Neural cell (in vitro differentiated cells): Measurements from ENCODE around the gene DOCK2. TPM values are rescaled to one million over a fixed set of nuclear protein-coding genes. Genes with fewer than 3 reads are reported as not detected.

Experiments
- H2AFZ ChIP-seq: fragments of 200-600, 300-800 bp; sonication (generic), shearing (Covaris generic); 2 replicates; pipeline ENCODE4 v1.6.0; 2014; ENCODE audit warnings: low read depth, mild to moderate bottlenecking, antibody characterized with exemption, low read length, moderate library complexity
- H3F3A ChIP-seq: fragments of 200-600 bp; shearing (Covaris generic); 2 replicates; pipeline ENCODE4 v1.6.1; 2016; ENCODE audit warnings: mild to moderate bottlenecking, moderate library complexity, mixed read lengths, antibody characterized with exemption, low read length; ENCODE audit not compliant: insufficient read depth, poor library complexity, severe bottlenecking
- H3K27ac ChIP-seq: fragments of 200-600, 300-800 bp; sonication (generic), shearing (Covaris generic); 2 replicates; pipeline ENCODE4 v1.5.1; 2014; ENCODE audit warnings: mild to moderate bottlenecking, low read length, moderate library complexity
- H3K27me3 ChIP-seq: fragments of 300-800, 200-600 bp; sonication (generic), shearing (Covaris generic); 2 replicates; pipeline ENCODE4 v1.6.0; 2014; ENCODE audit warnings: mild to moderate bottlenecking, low read depth, low read length, moderate library complexity; ENCODE audit not compliant: insufficient read depth
- H3K36me3 ChIP-seq: fragments of 300-800, 200-600 bp; sonication (generic), shearing (Covaris generic); 2 replicates; pipeline ENCODE4 v1.5.1; 2014; ENCODE audit warnings: mild to moderate bottlenecking, antibody characterized with exemption, low read length, moderate library complexity; ENCODE audit not compliant: insufficient read depth
- H3K4me2 ChIP-seq: fragments of 300-800, 200-600 bp; sonication (generic), shearing (Covaris generic); 2 replicates; pipeline ENCODE4 v1.6.0; 2014; ENCODE audit warnings: mild to moderate bottlenecking, low read length
- H3K4me3 ChIP-seq: fragments of 300-800, 200-600 bp; sonication (generic), shearing (Covaris generic); 2 replicates; pipeline ENCODE4 v1.5.1; 2014; ENCODE audit warnings: mild to moderate bottlenecking, low read length, moderate library complexity
- H3K79me2 ChIP-seq: fragments of 200-600 bp; shearing (Covaris generic); replicated peaks from 2 replicates; pipeline ENCODE4 v1.6.0; 2014; ENCODE audit warnings: mild to moderate bottlenecking, low read length, moderate library complexity; ENCODE audit not compliant: insufficient read depth
- H3K9ac ChIP-seq: fragments of 300-800, 200-600 bp; sonication (generic), shearing (Covaris generic); 2 replicates; pipeline ENCODE4 v1.6.1; 2016; ENCODE audit warnings: mild to moderate bottlenecking, low read length, mixed read lengths
- H3K9me2 ChIP-seq: fragments of 200-600 bp; shearing (Covaris generic); 2 replicates; pipeline ENCODE4 v1.6.1; 2016; ENCODE audit warnings: mild to moderate bottlenecking, low read length, mixed read lengths; ENCODE audit not compliant: insufficient read depth
- H3K9me3 ChIP-seq: fragments of 200-600, 300-800 bp; sonication (generic), shearing (Covaris generic); 2 replicates; pipeline ENCODE4 v1.6.1; 2016; ENCODE audit warnings: mild to moderate bottlenecking, mixed run types, low read length, moderate library complexity, mixed read lengths
- H4K20me1 ChIP-seq: fragments of 200-600 bp; shearing (Covaris generic); 2 replicates; pipeline ENCODE4 v1.6.1; 2016; ENCODE audit warnings: mild to moderate bottlenecking, mixed run types; ENCODE audit not compliant: insufficient read depth
- CTCF ChIP-seq: fragments of 450-650 bp; IDR thresholded peaks from 2 replicates; pipeline ENCODE4 v1.5.1; 2014; ENCODE audit warnings: antibody characterized with exemption, mild to moderate bottlenecking, moderate library complexity; ENCODE audit not compliant: poor library complexity, severe bottlenecking
- EP300 ChIP-seq: fragments of 450-650 bp; conservative IDR thresholded peaks from 2 replicates; pipeline ENCODE4 v1.6.1; 2014; ENCODE audit warnings: antibody characterized with exemption, mild to moderate bottlenecking, moderate library complexity; ENCODE audit not compliant: poor library complexity, severe bottlenecking
- EZH2 ChIP-seq: fragments of 200-600, 300-800 bp; shearing (Covaris generic), sonication (generic); IDR thresholded peaks from 2 replicates; pipeline ENCODE4 v1.6.1; 2014; ENCODE audit warnings: antibody characterized with exemption, low read length, borderline replicate concordance, mild to moderate bottlenecking; ENCODE audit not compliant: insufficient read depth, poor library complexity, severe bottlenecking
- MXI1 ChIP-seq: fragments of 450-650 bp; conservative IDR thresholded peaks from 2 replicates; pipeline ENCODE4 v1.6.1; 2014; ENCODE audit warnings: antibody characterized with exemption, mild to moderate bottlenecking; ENCODE audit not compliant: poor library complexity, severe bottlenecking
- POLR2AphosphoS5 ChIP-seq: IDR thresholded peaks from 2 replicates; pipeline ENCODE4 v1.6.1; 2012
- RAD21 ChIP-seq: fragments of 450-650 bp; conservative IDR thresholded peaks from 2 replicates; pipeline ENCODE4 v1.6.1; 2014; ENCODE audit warnings: antibody characterized with exemption, mild to moderate bottlenecking, moderate library complexity
- REST ChIP-seq: IDR thresholded peaks from 2 replicates; pipeline ENCODE4 v1.6.1; 2012; ENCODE audit warnings: borderline replicate concordance
- SMC3 ChIP-seq: fragments of 450-650 bp; conservative IDR thresholded peaks from 2 replicates; pipeline ENCODE4 v1.6.1; 2014; ENCODE audit warnings: antibody characterized with exemption, mild to moderate bottlenecking, moderate library complexity; ENCODE audit not compliant: poor library complexity
- TAF1 ChIP-seq: IDR thresholded peaks from 2 replicates; pipeline ENCODE4 v1.6.1; 2012; ENCODE audit warnings: low read depth
- polyA plus RNA-seq: library from polyadenylated mRNA; depleted of rRNA; stranded (reverse); fragments of >200 nt; gene quantifications from 2 replicates; pipeline ENCODE4 v1.2.3, GENCODE V29; 2014

Gene DOCK2
- polyA plus RNA-seq, 1 donor from 2014 or later = 0.15 TPM

GRCh38 chr5:169921949-169922348 lies 284.9 kb downstream of the DOCK2 start:
- H3F3A ChIP-seq = peaks cover 5% of the 10 kb centered on the region
- H2AFZ ChIP-seq = no peak overlapping the region
- H3K27me3 ChIP-seq = no peaks in the 10 kb centered on the region
- no peaks in the 10 kb centered on the region for H3K79me2 ChIP-seq
- TF ChIP-seq CTCF (no peak), REST (no peak), POLR2AphosphoS5 (no peak), RAD21 (no peak), TAF1 (no peak), EZH2 (no peak), MXI1 (no peak), EP300 (no peak), SMC3 (no peak)
- no peak overlapping the region for H3K9ac ChIP-seq
- H3K36me3 ChIP-seq = no peaks in the 10 kb centered on the region
- no peaks in the 10 kb centered on the region for H3K9me3 ChIP-seq
- H3K4me2 ChIP-seq = no peak overlapping the region
- H3K4me3 ChIP-seq = no peak overlapping the region
- H3K9me2 ChIP-seq = no peaks in the 10 kb centered on the region
- H4K20me1 ChIP-seq = no peaks in the 10 kb centered on the region
- no peak overlapping the region for H3K27ac ChIP-seq

GRCh38 chr5:169922474-169922873 lies 285.4 kb downstream of the DOCK2 start:
- Histone ChIP-seq H3K27ac (no peak overlapping the region), H3K9me2 (no peaks in the 10 kb centered on the region), H4K20me1 (no peaks in the 10 kb centered on the region), H3F3A (peaks cover 5% of the 10 kb centered on the region), H3K4me3 (no peak overlapping the region), H3K79me2 (no peaks in the 10 kb centered on the region), H2AFZ (no peak overlapping the region), H3K4me2 (no peak overlapping the region), H3K27me3 (no peaks in the 10 kb centered on the region), H3K9me3 (no peaks in the 10 kb centered on the region), H3K9ac (no peak overlapping the region), H3K36me3 (no peaks in the 10 kb centered on the region)
- TF ChIP-seq SMC3 (no peak), RAD21 (no peak), REST (no peak), EP300 (no peak)
